Measurements from ENCODE around the gene ZNF283. TPM values are rescaled to one million over a fixed set of nuclear protein-coding genes. Genes with fewer than 3 reads are reported as not detected.

The ZNF283 gene
- total RNA-seq, 2 donors from 2014 or later: 3.6 to 6.6 TPM

- ATAC-seq: no peak
- DNase-seq: no peak
- intact Hi-C loops (cut with DNase I): loop anchor here (5.0 kb wide), 1 partner anchor 36 kb away; no protein-coding TSS in a partner anchor
- no peaks in the 10 kb centered on the region for H3K4me1 ChIP-seq
- H3K36me3 ChIP-seq (replicated peaks in 1 of 2; ENCODE audit: insufficient read depth in 1 of 2, low read depth in 2 of 2): no peaks in the 10 kb centered on the region
- 77 to 80% methylated on average over 8 of the region's 8 CpGs for WGBS, 2 donors
- H3K4me3 ChIP-seq: no peak overlapping the region
- TF ChIP-seq POLR2A (IDR thresholded peaks at IDR 0.05) (no peak), CTCF (IDR thresholded peaks at IDR 0.05) (no peak)
- no peaks in the 10 kb centered on the region for H3K9me3 ChIP-seq
- H3K27me3 ChIP-seq: no peaks in the 10 kb centered on the region
- no peak overlapping the region for H3K27ac ChIP-seq
Observed at GRCh38 chr19:43783636-43784035, 43.5 kb upstream of the ZNF283 start.

- 43 to 57% methylated on average over 4 of the region's 4 CpGs for WGBS, 2 donors
- TF ChIP-seq CTCF (IDR thresholded peaks at IDR 0.05) (no peak), POLR2A (IDR thresholded peaks at IDR 0.05) (no peak)
Observed at GRCh38 chr19:43784241-43784980, 42.7 kb upstream of the ZNF283 start.

GRCh38 chr19:43784981-43785808 lies 41.9 kb upstream of the ZNF283 start:
- peak; percentile 81 to 94 (median 90) for TF ChIP-seq CTCF (IDR thresholded peaks at IDR 0.05)
- no peak for TF ChIP-seq POLR2A (IDR thresholded peaks at IDR 0.05)
- intact Hi-C loops (cut with DNase I): loop anchor here (5.0 kb wide), 1 partner anchor 38 kb away; no protein-coding TSS in a partner anchor
- DNase-seq: peak in 3 of 4 donors; percentile 46 to 63 (median 51)
- H3K27ac ChIP-seq: no peak overlapping the region
- H3K4me3 ChIP-seq: no peak overlapping the region
- no peaks in the 10 kb centered on the region for H3K36me3 ChIP-seq (replicated peaks in 1 of 2; ENCODE audit: insufficient read depth in 1 of 2, low read depth in 2 of 2)
- no peaks in the 10 kb centered on the region for H3K27me3 ChIP-seq
- no peaks in the 10 kb centered on the region for H3K4me1 ChIP-seq
- no peaks in the 10 kb centered on the region for H3K9me3 ChIP-seq
- WGBS, 2 donors: 7 to 14% methylated on average over 10 of the region's 10 CpGs
- peak; percentile 68 for ATAC-seq

More at GRCh38 chr19:43784241-43784980, 42.7 kb upstream of the ZNF283 start:
- ATAC-seq: no peak
- H3K27ac ChIP-seq: no peak overlapping the region
- intact Hi-C loops (cut with DNase I): loop anchor here (5.0 kb wide), 1 partner anchor 37 kb away; no protein-coding TSS in a partner anchor
- H3K36me3 ChIP-seq (replicated peaks in 1 of 2; ENCODE audit: insufficient read depth in 1 of 2, low read depth in 2 of 2): no peaks in the 10 kb centered on the region
- H3K9me3 ChIP-seq: no peaks in the 10 kb centered on the region
- H3K27me3 ChIP-seq: no peaks in the 10 kb centered on the region
- H3K4me3 ChIP-seq: no peak overlapping the region
- peak in 2 of 4 donors; percentile 29 to 33 for DNase-seq
- no peaks in the 10 kb centered on the region for H3K4me1 ChIP-seq

GRCh38 chr19:43786665-43787064 lies 40.5 kb upstream of the ZNF283 start:
- no peaks in the 10 kb centered on the region for H3K36me3 ChIP-seq (replicated peaks in 1 of 2; ENCODE audit: insufficient read depth in 1 of 2, low read depth in 2 of 2)
- H3K27me3 ChIP-seq: no peaks in the 10 kb centered on the region
- ATAC-seq (no peak), DNase-seq (no peak)
- intact Hi-C loops (cut with DNase I): no loop called here
- no peak for TF ChIP-seq POLR2A (IDR thresholded peaks at IDR 0.05)
- TF ChIP-seq CTCF (IDR thresholded peaks at IDR 0.05): no peak
- WGBS, 2 donors: 20 to 47% methylated on average over 1 of the region's 1 CpG
- no peak overlapping the region for H3K27ac ChIP-seq
- no peak overlapping the region for H3K4me3 ChIP-seq
- H3K9me3 ChIP-seq: no peaks in the 10 kb centered on the region
- H3K4me1 ChIP-seq: no peaks in the 10 kb centered on the region

Measured in body of pancreas (tissue), 4 donors.